ENCODE data around the gene TBC1D20.
"Not testable (repeated sequence)": the region's sequence is repeated elsewhere in the genome, so short reads cannot be mapped to it uniquely, and the experiment has no call there.

TBC1D20 gene

GRCh38 chr20:400454-401275 is 61.7 kb downstream of the TBC1D20 start:
- DNase-seq = no peak

DNA sequence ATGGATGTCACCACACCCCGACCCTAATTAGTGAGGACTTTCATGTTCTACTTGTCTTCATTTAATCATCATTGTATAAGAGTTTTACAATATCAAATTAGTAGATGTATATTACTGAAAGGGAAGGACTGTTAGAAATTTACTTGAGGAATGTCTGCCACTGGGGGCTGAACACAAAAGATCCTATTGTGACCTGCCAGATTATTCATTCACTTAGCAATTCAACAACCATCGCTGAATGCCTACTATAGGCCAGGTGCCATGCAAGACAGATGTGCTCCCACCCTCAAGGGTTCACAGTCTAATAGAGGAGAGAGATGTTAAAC is 62.2 kb downstream of the TBC1D20 start:
- no peak for DNase-seq

DNA sequence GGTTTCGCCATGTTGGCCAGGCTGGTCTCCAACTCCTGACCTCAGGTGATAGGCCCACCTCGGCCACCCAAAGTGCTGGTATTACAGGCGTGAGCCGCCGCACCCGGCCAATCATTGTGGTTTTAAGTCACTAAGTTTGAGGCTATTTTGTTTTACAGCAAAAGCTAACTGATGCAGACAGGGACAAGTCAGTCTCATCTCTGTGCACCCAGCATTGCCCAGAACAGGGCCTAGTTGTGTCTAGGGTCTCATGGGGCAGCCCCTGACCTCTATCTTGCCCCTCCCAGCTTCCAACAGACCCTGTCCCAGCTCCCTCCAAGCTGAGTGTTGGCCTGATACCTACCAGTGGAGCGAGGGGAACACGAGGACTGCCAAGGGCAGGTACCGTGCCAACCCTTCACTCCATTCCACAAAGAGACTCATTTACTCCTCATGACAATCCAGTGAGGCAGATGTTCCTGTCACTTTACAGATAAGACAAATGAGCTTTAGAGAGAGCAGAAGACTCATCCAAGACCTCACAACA is 63.1 kb downstream of the TBC1D20 start:
- DNase-seq = no peak

- DNase-seq = no peak
Observed at GRCh38 chr20:397432-398237, 64.7 kb downstream of the TBC1D20 start.

- DNase-seq = no peak
Observed at GRCh38 chr20:396619-397431, 65.5 kb downstream of the TBC1D20 start.

- no peak for DNase-seq
Observed at GRCh38 chr20:396252-396618, 66.1 kb downstream of the TBC1D20 start.

GRCh38 chr20:393296-393695 is 69.0 kb downstream of the TBC1D20 start:
- DNase-seq = not testable (repeated sequence)

DNA sequence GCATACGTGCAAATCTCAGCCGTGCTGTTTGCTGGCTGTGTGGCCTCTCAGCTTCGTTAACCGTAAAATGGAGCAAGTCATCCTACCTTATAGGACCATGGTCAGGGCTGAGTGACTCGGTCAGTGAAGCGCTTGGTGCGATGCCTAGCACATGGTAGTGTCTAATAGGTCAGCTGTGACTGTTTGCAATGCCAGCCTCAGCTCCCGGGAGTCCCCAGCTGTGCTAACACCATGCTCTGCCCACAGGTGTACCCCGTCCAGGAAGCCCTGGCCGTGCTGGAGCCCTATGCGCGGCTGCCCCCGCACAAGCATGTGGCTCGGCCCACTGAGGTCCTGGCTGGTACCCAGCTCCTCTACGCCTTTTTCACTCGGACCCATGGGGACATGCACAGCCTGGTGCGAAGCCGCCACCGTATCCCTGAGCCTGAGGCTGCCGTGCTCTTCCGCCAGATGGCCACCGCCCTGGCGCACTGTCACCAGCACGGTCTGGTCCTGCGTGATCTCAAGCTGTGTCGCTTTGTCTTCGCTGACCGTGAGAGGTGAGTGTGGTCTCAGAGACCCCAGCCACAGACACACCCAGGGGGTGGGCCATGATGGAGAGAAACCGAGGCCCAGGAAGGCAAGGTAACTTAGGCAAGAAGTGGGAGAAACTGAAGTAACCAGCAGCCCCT is 71.2 kb downstream of the TBC1D20 start:
- DNase-seq = no peak

- no peak for DNase-seq
Observed at GRCh38 chr20:389220-389619, 73.1 kb downstream of the TBC1D20 start.

DNA sequence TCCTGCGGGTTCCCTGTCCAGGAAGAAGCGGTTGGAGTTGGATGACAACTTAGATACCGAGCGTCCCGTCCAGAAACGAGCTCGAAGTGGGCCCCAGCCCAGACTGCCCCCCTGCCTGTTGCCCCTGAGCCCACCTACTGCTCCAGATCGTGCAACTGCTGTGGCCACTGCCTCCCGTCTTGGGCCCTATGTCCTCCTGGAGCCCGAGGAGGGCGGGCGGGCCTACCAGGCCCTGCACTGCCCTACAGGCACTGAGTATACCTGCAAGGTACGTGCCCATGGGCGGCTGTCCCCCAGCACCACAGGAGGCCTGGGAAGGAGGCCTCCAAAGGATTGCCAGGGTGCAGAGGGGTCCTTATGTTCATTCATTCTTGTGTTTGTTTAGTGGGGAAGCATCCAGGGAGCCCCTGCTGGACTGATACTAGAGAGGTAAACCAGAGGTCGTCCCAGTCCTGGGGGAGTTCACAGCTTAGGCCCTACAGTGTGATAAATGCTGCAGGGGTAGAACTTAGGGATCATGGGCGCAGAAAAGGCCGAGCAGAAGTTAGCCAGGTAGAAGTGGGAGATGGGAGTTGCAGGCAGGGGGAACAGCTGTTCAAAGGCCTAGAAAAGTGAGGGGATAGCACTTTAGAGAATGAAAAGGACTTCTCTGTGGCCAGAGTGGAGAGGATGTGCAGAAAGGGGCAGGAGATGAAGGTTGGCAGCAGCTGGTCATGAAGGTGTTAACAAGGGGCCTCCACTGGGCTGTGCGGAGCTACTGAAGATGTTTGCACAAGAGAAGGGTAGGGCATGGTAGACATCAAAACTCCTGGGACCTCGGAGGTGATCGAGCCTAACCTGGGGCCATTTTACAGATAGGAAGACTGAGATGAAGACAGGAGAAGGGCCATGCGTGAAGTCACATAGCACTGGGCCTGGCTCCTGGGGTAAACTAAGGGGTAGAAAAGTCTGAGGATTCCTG is 74.0 kb downstream of the TBC1D20 start:
- no peak for DNase-seq

GRCh38 chr20:387520-387919 is 74.8 kb downstream of the TBC1D20 start:
- DNase-seq = no peak

DNA sequence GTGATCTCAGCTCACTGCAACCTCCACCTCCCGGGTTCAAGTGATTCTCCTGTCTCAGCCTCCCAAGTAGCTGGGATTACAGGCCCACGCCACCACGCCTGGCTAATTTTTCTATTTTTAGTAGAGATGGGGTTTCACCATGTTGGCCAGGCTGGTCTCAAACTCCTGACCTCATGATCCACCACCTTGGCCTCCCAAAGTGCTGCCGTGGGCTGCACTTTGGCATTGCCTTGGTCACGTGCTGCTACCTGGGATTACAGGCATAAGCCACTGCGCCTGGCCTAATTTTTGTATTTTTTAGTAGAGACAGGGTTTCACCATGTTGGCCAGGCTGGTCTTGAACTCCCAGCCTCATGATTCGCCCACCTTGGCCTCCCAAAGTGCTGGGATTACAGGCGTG is 75.7 kb downstream of the TBC1D20 start:
- DNase-seq = not testable (repeated sequence)
